A549 (cell line): ENCODE data around the gene CPSF2. TPM values are rescaled to one million over a fixed set of nuclear protein-coding genes. Genes with fewer than 3 reads are reported as not detected.
A peak's percentile ranks its signal among the peaks of the same experiment; 100 is the strongest.

Source experiments
- ATAC-seq, 2 experiments: fragments of 200-7000 bp in 1 of 2; fragments of >200 bp in 1 of 2; cut with Nextera tagmentation in 1 of 2; cut with Tn5 transposase in 1 of 2; 3 replicates each; pipeline versions ENCODE4 v1.8.0 to v1.9.1; 2018 to 2020; ENCODE audit warnings: mild to moderate bottlenecking in 1 of 2, moderate library complexity in 1 of 2
- CTCF ChIA-PET: fragments of 300-600 bp; sonication (Branson Sonifier 250); formaldehyde crosslinking; extraction: SDS; loops from one replicate; lab custom pipeline; 2021; ENCODE audit warnings: antibody characterized with exemption, inconsistent platforms; lab: Yijun Ruan, JAX
- POLR2A ChIA-PET: fragments of 350-600 bp; formaldehyde crosslinking; extraction: SDS; loops from one replicate; lab custom pipeline; 2021; ENCODE audit warnings: antibody characterized with exemption, inconsistent platforms; lab: Yijun Ruan, JAX
- DNase-seq, 2 experiments: peaks; one replicate each; pipeline versions ENCODE4 v3.0.0 to v3.0.0-alpha.2; 2011 to 2016; ENCODE audit warnings: low read depth in 1 of 2, low spot score in 1 of 2
- FAIRE-seq: peaks from 2 replicates; lab custom pipeline; 2011; peaks lifted over from hg19 to GRCh38; lab: Jason Lieb, UNC
- H3K27ac ChIP-seq, 2 experiments: fragments of >200 bp; sonication (Bioruptor Twin); formaldehyde crosslinking; 3 replicates each; pipeline ENCODE4 v1.5.1; 2016 to 2017
- H3K4me1 ChIP-seq: fragments of >200 bp; sonication (Bioruptor Twin); formaldehyde crosslinking; 3 replicates; pipeline ENCODE4 v1.6.1; 2016
- H3K4me2 ChIP-seq: fragments of >200 bp; sonication (Bioruptor Twin); formaldehyde crosslinking; 3 replicates; pipeline ENCODE4 v1.6.1; 2016
- H3K4me3 ChIP-seq: fragments of >200 bp; sonication (Bioruptor Twin); formaldehyde crosslinking; 3 replicates; pipeline ENCODE4 v1.5.1; 2016
- H3K9me3 ChIP-seq: fragments of >200 bp; sonication (Bioruptor Twin); formaldehyde crosslinking; 3 replicates; pipeline ENCODE4 v1.6.1; 2016
- ATOH8 ChIP-seq: fragments of 250-450 bp; sonication (Bioruptor Pico); IDR thresholded peaks from 2 replicates; pipeline ENCODE4 v1.5.0; 2020; ENCODE audit warnings: low read depth, mild to moderate bottlenecking, moderate library complexity
- BHLHE40 ChIP-seq: IDR thresholded peaks from 2 replicates; pipeline ENCODE4 v1.6.1; 2012; ENCODE audit warnings: low read depth, low read length, inconsistent platforms
- CBX8 ChIP-seq: fragments of 200-600 bp; sonication (generic); IDR thresholded peaks from 2 replicates; pipeline ENCODE4 v1.6.1; 2016
- CHD2 ChIP-seq: fragments of 150-350 bp; IDR thresholded peaks from 2 replicates; pipeline ENCODE4 v1.6.1; 2014; ENCODE audit warnings: low read length; ENCODE audit not compliant: partially characterized antibody
- CHD4 ChIP-seq: fragments of 200-600 bp; sonication (generic); IDR thresholded peaks from 2 replicates; pipeline ENCODE4 v1.6.1; 2016; ENCODE audit warnings: antibody characterized with exemption, mild to moderate bottlenecking, borderline replicate concordance
- EHF ChIP-seq: fragments of 250-450 bp; sonication (Bioruptor Pico); IDR thresholded peaks from 2 replicates; pipeline ENCODE4 v1.5.0; 2020; ENCODE audit warnings: mild to moderate bottlenecking
- ESRRA ChIP-seq: fragments of 150-350 bp; IDR thresholded peaks from 2 replicates; pipeline ENCODE4 v1.6.1; 2014; ENCODE audit warnings: mild to moderate bottlenecking, low read length, borderline replicate concordance
- FOSB ChIP-seq: fragments of 250-450 bp; sonication (Bioruptor Pico); IDR thresholded peaks from 2 replicates; pipeline ENCODE4 v1.5.0; 2020; ENCODE audit warnings: mild to moderate bottlenecking, moderate library complexity
- FOXS1 ChIP-seq: fragments of 250-450 bp; sonication (Bioruptor Pico); IDR thresholded peaks from 2 replicates; pipeline ENCODE4 v1.5.0; 2020; ENCODE audit warnings: mild to moderate bottlenecking, moderate library complexity
- HEYL ChIP-seq: fragments of 250-450 bp; sonication (Bioruptor Pico); IDR thresholded peaks from 2 replicates; pipeline ENCODE4 v1.8.0; 2021; ENCODE audit warnings: mild to moderate bottlenecking, moderate library complexity
- HOXB13 ChIP-seq: fragments of 250-450 bp; sonication (Bioruptor Pico); IDR thresholded peaks from 2 replicates; pipeline ENCODE4 v1.5.0; 2020; ENCODE audit warnings: low read depth, mild to moderate bottlenecking, moderate library complexity
- JUN ChIP-seq, 2 experiments: fragments of >200 bp; sonication (Bioruptor Twin); formaldehyde crosslinking; IDR thresholded peaks; 2 replicates in 1 of 2; 3 replicates in 1 of 2; pipeline ENCODE4 v1.6.1; 2016 to 2017
- JUNB ChIP-seq: fragments of >200 bp; sonication (Bioruptor Twin); formaldehyde crosslinking; IDR thresholded peaks from 2 replicates; pipeline ENCODE4 v1.6.1; 2016
- KDM1A ChIP-seq: fragments of 200-600 bp; sonication (generic); IDR thresholded peaks from 2 replicates; pipeline ENCODE4 v1.6.1; 2016; ENCODE audit warnings: low read depth, mild to moderate bottlenecking
- MAZ ChIP-seq: fragments of 150-350 bp; IDR thresholded peaks from 2 replicates; pipeline ENCODE4 v1.6.1; 2014; ENCODE audit warnings: antibody characterized with exemption, low read depth, low read length, borderline replicate concordance
- POLR2A ChIP-seq: IDR thresholded peaks from 2 replicates; pipeline ENCODE4 v1.6.1; 2012; ENCODE audit warnings: mild to moderate bottlenecking, low read length
- POLR2AphosphoS2 ChIP-seq: conservative IDR thresholded peaks from 2 replicates; pipeline ENCODE4 v1.6.1; 2012; ENCODE audit warnings: low read length, improper control_type of control experiment, inconsistent platforms
- RAD21 ChIP-seq, 2 experiments: fragments of >200 bp in 1 of 2; sonication (Bioruptor Twin) in 1 of 2; formaldehyde crosslinking in 1 of 2; IDR thresholded peaks in 1 of 2; conservative IDR thresholded peaks in 1 of 2; 2 replicates in 1 of 2; 3 replicates in 1 of 2; pipeline ENCODE4 v1.6.1; 2012 to 2018; ENCODE audit warnings: inconsistent platforms in 1 of 2
- RARB ChIP-seq: fragments of 250-450 bp; sonication (Bioruptor Pico); IDR thresholded peaks from 2 replicates; pipeline ENCODE4 v1.8.0; 2021; ENCODE audit warnings: mild to moderate bottlenecking, moderate library complexity
- RCOR1 ChIP-seq: fragments of 150-350 bp; IDR thresholded peaks from 2 replicates; pipeline ENCODE4 v1.6.1; 2014; ENCODE audit warnings: antibody characterized with exemption, low read length, low read depth
- RNF2 ChIP-seq: fragments of 200-600 bp; sonication (generic); IDR thresholded peaks from 2 replicates; pipeline ENCODE4 v1.6.1; 2016; ENCODE audit warnings: low read depth, mild to moderate bottlenecking, antibody characterized with exemption, moderate library complexity, borderline replicate concordance
- SMC3 ChIP-seq: fragments of >200 bp; sonication (Bioruptor Twin); formaldehyde crosslinking; IDR thresholded peaks from 3 replicates; pipeline ENCODE4 v1.6.1; 2018; ENCODE audit warnings: inconsistent platforms
- SREBF2 ChIP-seq: fragments of 450-650 bp; IDR thresholded peaks from 2 replicates; pipeline ENCODE4 v1.6.1; 2014; ENCODE audit warnings: mild to moderate bottlenecking, moderate library complexity
- ZC3H11A ChIP-seq: fragments of 450-650 bp; IDR thresholded peaks from 2 replicates; pipeline ENCODE4 v1.6.1; 2014; ENCODE audit warnings: antibody characterized with exemption, mild to moderate bottlenecking
- ZFP36 ChIP-seq: fragments of 450-650 bp; IDR thresholded peaks from 2 replicates; pipeline ENCODE4 v1.6.1; 2014; ENCODE audit warnings: borderline replicate concordance; ENCODE audit not compliant: partially characterized antibody
- WGBS: methylation state at CpG from one replicate; pipeline ENCODE4 v1.1.6; 2017; ENCODE audit errors: missing lambda C conversion rate; 5-methylcytosine and 5-hydroxymethylcytosine counted together
- polyA plus RNA-seq, 4 experiments: library from polyadenylated mRNA; depleted of rRNA in 3 of 4; stranded (reverse); fragments of >200 nt; fragmentation: RNase III in 1 of 4; extraction: RNeasy Plus Mini Kit Qiagen cat#74134 plus additional on column Dnase treatment in 1 of 4; gene quantifications; 2 replicates in 3 of 4; 3 replicates in 1 of 4; pipeline ENCODE4 v1.2.3, GENCODE V29; 2011 to 2017
- TF ChIP-seq, protein P1 (sequence below): fragments of >200 bp; sonication (Bioruptor Twin); formaldehyde crosslinking; IDR thresholded peaks from 2 replicates; pipeline ENCODE4 v1.6.1; 2016
- TF ChIP-seq, protein P2 (sequence below): IDR thresholded peaks from 2 replicates; pipeline ENCODE4 v1.6.1; 2012
- TF ChIP-seq, protein P3 (sequence below): fragments of 450-650 bp; IDR thresholded peaks from 2 replicates; pipeline ENCODE4 v1.6.1; 2014; ENCODE audit warnings: antibody characterized with exemption

CPSF2 gene
- polyA plus RNA-seq, 2 of the 4 experiments (the other 2 are of a cell fraction), result 57.3 to 75.3 TPM

DNA sequence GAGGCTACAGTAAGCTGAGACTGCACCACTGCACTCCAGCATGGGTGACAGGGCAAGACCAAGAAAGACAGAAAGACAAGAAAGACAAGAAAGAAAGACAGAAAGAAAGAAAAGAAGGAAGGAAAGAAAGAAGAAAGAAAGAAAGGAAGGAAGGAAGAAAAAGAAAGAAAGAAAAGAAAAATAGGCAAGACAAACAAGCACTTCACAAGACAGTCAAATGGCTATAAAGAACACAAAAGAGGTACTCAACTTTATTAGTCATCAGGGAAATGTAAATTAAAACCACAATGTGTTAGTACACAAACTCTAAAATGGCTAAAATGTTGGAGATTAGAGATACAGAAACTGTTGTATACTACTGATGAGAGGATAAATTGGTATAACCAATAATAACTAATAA, 22.0 kb upstream of the CPSF2 start:
- no peak for FAIRE-seq
- ChIA-PET POLR2A (no interaction called here), CTCF (interaction anchor here (1.9 kb wide), 1 partner anchor 11 kb away, joined by 5 read pairs; no protein-coding TSS in a partner anchor)
- DNase-seq, result no peak
- TF ChIP-seq RNF2 (no peak), JUNB (no peak), ZFP36 (no peak), RARB (CRISPR knock-in tag) (no peak), KDM1A (no peak), RAD21 (conservative IDR thresholded peaks at IDR 0.05 in 1 of 2, IDR thresholded peaks at IDR 0.05 in 1 of 2) (no peak), BHLHE40 (no peak), RCOR1 (no peak), MAZ (no peak), CHD4 (no peak), EHF (CRISPR knock-in tag) (no peak)
- TF ChIP-seq, protein P1, sequence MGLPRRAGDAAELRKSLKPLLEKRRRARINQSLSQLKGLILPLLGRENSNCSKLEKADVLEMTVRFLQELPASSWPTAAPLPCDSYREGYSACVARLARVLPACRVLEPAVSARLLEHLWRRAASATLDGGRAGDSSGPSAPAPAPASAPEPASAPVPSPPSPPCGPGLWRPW, result no peak
- Histone ChIP-seq H3K4me3 (no peak overlapping the region), H3K4me1 (peaks cover 18% of the 10 kb centered on the region; the same call in 1 of the 3 replicates), H3K27ac (no peak overlapping the region), H3K9me3 (no peaks in the 10 kb centered on the region), H3K4me2 (no peak overlapping the region)
- no peak for ATAC-seq

DNA sequence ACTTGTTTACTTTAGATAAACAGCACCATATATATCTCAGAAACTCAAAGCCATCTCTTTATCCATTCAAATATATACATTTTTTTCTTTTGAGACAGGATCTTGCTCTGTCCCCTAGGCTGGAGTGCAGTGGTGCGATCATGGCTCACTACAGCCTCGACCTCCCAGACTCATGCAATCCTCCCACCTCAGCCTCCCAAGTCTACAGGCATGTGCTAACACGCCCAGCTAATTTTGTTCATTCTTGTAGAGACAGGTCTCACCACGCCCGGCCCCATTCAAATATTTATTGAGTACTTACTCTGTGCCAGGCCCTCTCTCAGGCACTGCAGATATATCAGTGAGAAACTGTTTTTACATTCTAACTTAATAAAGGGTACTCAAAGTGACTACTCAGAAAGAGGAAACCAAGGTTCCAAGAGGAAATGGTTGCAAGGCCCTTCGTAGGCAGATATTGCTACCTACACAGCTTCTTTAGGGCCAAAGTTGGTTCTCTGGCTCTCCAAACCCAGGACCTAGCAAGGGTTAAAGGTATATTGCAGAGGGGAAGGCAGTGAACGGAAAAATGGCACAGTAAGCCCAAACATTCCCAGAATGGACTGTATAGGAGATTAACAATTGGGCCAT, 18.3 kb upstream of the CPSF2 start:
- WGBS, result 80% methylated on average over 7 of the region's 7 CpGs
- POLR2A ChIA-PET, result no interaction called here
- H3K9me3 ChIP-seq, result no peaks in the 10 kb centered on the region
- H3K4me2 ChIP-seq, result peak overlapping the region; percentile 19; the same call in 1 of the 3 replicates
- no peak for ATAC-seq
- no peak overlapping the region for H3K4me3 ChIP-seq
- DNase-seq, result no peak
- H3K4me1 ChIP-seq, result peaks cover 28% of the 10 kb centered on the region
- TF ChIP-seq ESRRA (no peak), HEYL (CRISPR knock-in tag) (no peak), BHLHE40 (no peak), SREBF2 (no peak), JUN (IDR thresholded peaks at IDR 0.05) (no peak)
- TF ChIP-seq, protein P1, result no peak
- TF ChIP-seq, protein P2, sequence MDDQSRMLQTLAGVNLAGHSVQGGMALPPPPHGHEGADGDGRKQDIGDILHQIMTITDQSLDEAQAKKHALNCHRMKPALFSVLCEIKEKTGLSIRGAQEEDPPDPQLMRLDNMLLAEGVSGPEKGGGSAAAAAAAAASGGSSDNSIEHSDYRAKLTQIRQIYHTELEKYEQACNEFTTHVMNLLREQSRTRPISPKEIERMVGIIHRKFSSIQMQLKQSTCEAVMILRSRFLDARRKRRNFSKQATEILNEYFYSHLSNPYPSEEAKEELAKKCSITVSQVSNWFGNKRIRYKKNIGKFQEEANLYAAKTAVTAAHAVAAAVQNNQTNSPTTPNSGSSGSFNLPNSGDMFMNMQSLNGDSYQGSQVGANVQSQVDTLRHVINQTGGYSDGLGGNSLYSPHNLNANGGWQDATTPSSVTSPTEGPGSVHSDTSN, result no peak
- TF ChIP-seq, all 56 proteins: peak for 0
- H3K27ac ChIP-seq, result no peak overlapping the region
- no peak for FAIRE-seq
- CTCF ChIA-PET, result interaction anchor here (0.6 to 0.8 kb wide), 2 partner anchors 334 to 585 kb away, joined by 3 read pairs; no protein-coding TSS in a partner anchor

DNA sequence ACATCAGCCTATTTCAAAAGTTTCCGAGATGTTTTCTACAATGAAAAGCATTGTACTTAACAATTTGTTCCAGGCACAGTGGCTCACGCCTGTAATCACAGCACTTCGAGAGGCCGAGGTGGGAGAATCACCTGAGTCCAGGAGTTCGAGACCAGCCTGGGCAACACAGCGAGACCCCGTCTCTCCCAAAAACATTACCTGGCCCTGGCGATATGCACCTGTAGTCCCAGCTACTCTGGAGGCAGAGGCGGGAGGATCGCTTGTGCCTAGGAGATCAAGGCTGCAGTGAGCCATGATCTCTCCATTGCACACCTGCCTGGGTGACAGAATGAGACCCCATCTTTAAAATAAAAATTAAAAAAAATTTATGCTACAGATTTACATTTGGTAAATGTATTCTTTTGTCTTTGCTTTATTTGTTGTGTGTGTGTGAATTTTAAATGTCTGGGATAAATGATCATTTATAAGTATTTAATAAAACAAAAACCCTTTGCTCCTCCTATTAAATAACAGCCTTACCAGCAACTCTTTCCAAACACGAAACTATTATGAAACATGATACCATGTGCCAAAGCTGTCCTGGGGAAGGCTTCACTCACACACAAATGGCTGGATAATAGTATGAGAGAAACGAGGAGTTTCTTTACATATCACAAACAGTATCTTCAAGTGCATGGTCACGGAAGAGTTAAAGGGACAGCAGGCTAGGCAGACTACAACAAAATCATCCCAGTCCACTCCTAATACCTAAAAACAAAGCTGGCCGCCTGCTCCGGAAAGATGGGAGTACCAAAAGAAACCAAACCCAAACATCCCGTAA, 16.5 kb upstream of the CPSF2 start:
- DNase-seq, result peak in 1 of 2 experiments; percentile 13
- no peaks in the 10 kb centered on the region for H3K9me3 ChIP-seq
- 58% methylated on average over 16 of the region's 16 CpGs for WGBS
- peak; percentile 1 to 25; a peak in 4 of 6 replicates for ATAC-seq
- peaks cover 23% of the 10 kb centered on the region for H3K4me1 ChIP-seq
- peak overlapping the region; percentile 75 for H3K4me3 ChIP-seq
- no peak for FAIRE-seq
- POLR2A ChIA-PET, result interaction anchor here (1.0 to 3.0 kb wide), 3 partner anchors 14 to 689 kb away, joined by 4 to 60 read pairs (median 7); partner anchors contain the start of genes CPSF2, GOLGA5 and NDUFB1
- peak overlapping the region; percentile 89 to 96 for H3K27ac ChIP-seq
- H3K4me2 ChIP-seq, result peak overlapping the region; percentile 81
- CTCF ChIA-PET, result interaction anchor here (0.7 to 4.6 kb wide), 6 partner anchors 13 to 65 kb away, joined by 3 to 99 read pairs (median 5); partner anchors contain the start of genes CPSF2 and NDUFB1
- TF ChIP-seq POLR2AphosphoS2 (no peak), RAD21 (conservative IDR thresholded peaks at IDR 0.05 in 1 of 2, IDR thresholded peaks at IDR 0.05 in 1 of 2) (no peak), RNF2 (no peak), HOXB13 (no peak), ZFP36 (no peak), CBX8 (no peak), FOXS1 (CRISPR knock-in tag) (no peak), SMC3 (no peak), POLR2A (no peak), FOSB (CRISPR knock-in tag) (no peak), ATOH8 (no peak), CHD2 (no peak), ZC3H11A (no peak)
- TF ChIP-seq, protein P3, sequence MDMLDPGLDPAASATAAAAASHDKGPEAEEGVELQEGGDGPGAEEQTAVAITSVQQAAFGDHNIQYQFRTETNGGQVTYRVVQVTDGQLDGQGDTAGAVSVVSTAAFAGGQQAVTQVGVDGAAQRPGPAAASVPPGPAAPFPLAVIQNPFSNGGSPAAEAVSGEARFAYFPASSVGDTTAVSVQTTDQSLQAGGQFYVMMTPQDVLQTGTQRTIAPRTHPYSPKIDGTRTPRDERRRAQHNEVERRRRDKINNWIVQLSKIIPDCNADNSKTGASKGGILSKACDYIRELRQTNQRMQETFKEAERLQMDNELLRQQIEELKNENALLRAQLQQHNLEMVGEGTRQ, result no peak
